GM23248 (cell line): ENCODE results near the gene DNM1.

Experiments used
- EZH2 ChIP-seq: fragments of 200-600 bp; sonication (generic); IDR thresholded peaks from 2 replicates; pipeline ENCODE4 v1.6.1; 2018; ENCODE audit warnings: antibody characterized with exemption, mild to moderate bottlenecking; ENCODE audit not compliant: insufficient read depth, poor library complexity, severe bottlenecking
- EZH2phosphoT487 ChIP-seq: fragments of 200-600 bp; sonication (generic); IDR thresholded peaks from 2 replicates; pipeline ENCODE4 v1.6.1; 2018; ENCODE audit warnings: antibody characterized with exemption, moderate library complexity, mild to moderate bottlenecking, low read depth; ENCODE audit not compliant: insufficient read depth

DNA sequence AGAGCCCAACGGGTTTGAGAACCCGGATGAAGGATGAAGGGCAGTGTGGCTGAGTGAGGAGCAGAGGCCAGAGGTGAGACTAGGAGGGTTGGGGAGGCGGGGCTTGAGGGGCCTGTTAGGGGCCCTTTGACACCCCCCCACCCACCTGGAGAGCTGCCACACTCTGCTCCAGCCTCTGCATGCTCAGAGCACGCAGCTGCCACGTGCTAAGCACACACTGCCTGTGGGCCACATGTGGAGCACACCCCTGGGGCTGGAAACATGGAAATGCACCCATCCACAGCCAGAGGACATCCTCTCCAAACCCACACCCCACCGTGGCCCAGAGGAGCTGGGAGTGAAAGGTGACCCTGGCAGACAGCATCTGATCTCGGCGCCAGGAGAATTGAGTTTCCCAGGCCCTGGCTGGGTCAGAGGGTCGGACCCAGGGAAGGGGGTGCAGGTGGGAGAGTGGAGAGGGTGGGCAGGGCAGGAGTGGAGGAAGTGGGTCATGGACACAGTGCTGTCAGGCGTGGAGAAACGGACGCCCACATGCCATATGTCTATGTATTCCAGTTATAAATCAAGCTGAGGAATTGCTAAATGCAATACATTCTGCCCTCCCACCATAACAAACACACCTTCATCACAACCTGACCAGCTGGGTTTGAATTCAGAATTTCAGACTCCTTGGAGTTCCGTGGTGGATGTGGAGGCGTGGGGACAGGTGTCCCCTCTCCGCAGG, 5.9 kb downstream of the DNM1 start:
- TF ChIP-seq EZH2 (no peak), EZH2phosphoT487 (no peak)
